Neural cell (in vitro differentiated cells): ENCODE measurements around the gene CD68. TPM values are rescaled to one million over a fixed set of nuclear protein-coding genes. Genes with fewer than 3 reads are reported as not detected.

Source experiments
- H2AFZ ChIP-seq: fragments of 200-600, 300-800 bp; sonication (generic), shearing (Covaris generic); 2 replicates; pipeline ENCODE4 v1.6.0; 2014; ENCODE audit warnings: low read depth, mild to moderate bottlenecking, antibody characterized with exemption, low read length, moderate library complexity
- H3F3A ChIP-seq: fragments of 200-600 bp; shearing (Covaris generic); 2 replicates; pipeline ENCODE4 v1.6.1; 2016; ENCODE audit warnings: mild to moderate bottlenecking, moderate library complexity, mixed read lengths, antibody characterized with exemption, low read length; ENCODE audit not compliant: insufficient read depth, poor library complexity, severe bottlenecking
- H3K27ac ChIP-seq: fragments of 200-600, 300-800 bp; sonication (generic), shearing (Covaris generic); 2 replicates; pipeline ENCODE4 v1.5.1; 2014; ENCODE audit warnings: mild to moderate bottlenecking, low read length, moderate library complexity
- H3K27me3 ChIP-seq: fragments of 300-800, 200-600 bp; sonication (generic), shearing (Covaris generic); 2 replicates; pipeline ENCODE4 v1.6.0; 2014; ENCODE audit warnings: mild to moderate bottlenecking, low read depth, low read length, moderate library complexity; ENCODE audit not compliant: insufficient read depth
- H3K36me3 ChIP-seq: fragments of 300-800, 200-600 bp; sonication (generic), shearing (Covaris generic); 2 replicates; pipeline ENCODE4 v1.5.1; 2014; ENCODE audit warnings: mild to moderate bottlenecking, antibody characterized with exemption, low read length, moderate library complexity; ENCODE audit not compliant: insufficient read depth
- H3K4me2 ChIP-seq: fragments of 300-800, 200-600 bp; sonication (generic), shearing (Covaris generic); 2 replicates; pipeline ENCODE4 v1.6.0; 2014; ENCODE audit warnings: mild to moderate bottlenecking, low read length
- H3K4me3 ChIP-seq: fragments of 300-800, 200-600 bp; sonication (generic), shearing (Covaris generic); 2 replicates; pipeline ENCODE4 v1.5.1; 2014; ENCODE audit warnings: mild to moderate bottlenecking, low read length, moderate library complexity
- H3K79me2 ChIP-seq: fragments of 200-600 bp; shearing (Covaris generic); replicated peaks from 2 replicates; pipeline ENCODE4 v1.6.0; 2014; ENCODE audit warnings: mild to moderate bottlenecking, low read length, moderate library complexity; ENCODE audit not compliant: insufficient read depth
- H3K9ac ChIP-seq: fragments of 300-800, 200-600 bp; sonication (generic), shearing (Covaris generic); 2 replicates; pipeline ENCODE4 v1.6.1; 2016; ENCODE audit warnings: mild to moderate bottlenecking, low read length, mixed read lengths
- H3K9me2 ChIP-seq: fragments of 200-600 bp; shearing (Covaris generic); 2 replicates; pipeline ENCODE4 v1.6.1; 2016; ENCODE audit warnings: mild to moderate bottlenecking, low read length, mixed read lengths; ENCODE audit not compliant: insufficient read depth
- H3K9me3 ChIP-seq: fragments of 200-600, 300-800 bp; sonication (generic), shearing (Covaris generic); 2 replicates; pipeline ENCODE4 v1.6.1; 2016; ENCODE audit warnings: mild to moderate bottlenecking, mixed run types, low read length, moderate library complexity, mixed read lengths
- H4K20me1 ChIP-seq: fragments of 200-600 bp; shearing (Covaris generic); 2 replicates; pipeline ENCODE4 v1.6.1; 2016; ENCODE audit warnings: mild to moderate bottlenecking, mixed run types; ENCODE audit not compliant: insufficient read depth
- EP300 ChIP-seq: fragments of 450-650 bp; conservative IDR thresholded peaks from 2 replicates; pipeline ENCODE4 v1.6.1; 2014; ENCODE audit warnings: antibody characterized with exemption, mild to moderate bottlenecking, moderate library complexity; ENCODE audit not compliant: poor library complexity, severe bottlenecking
- EZH2 ChIP-seq: fragments of 200-600, 300-800 bp; shearing (Covaris generic), sonication (generic); IDR thresholded peaks from 2 replicates; pipeline ENCODE4 v1.6.1; 2014; ENCODE audit warnings: antibody characterized with exemption, low read length, borderline replicate concordance, mild to moderate bottlenecking; ENCODE audit not compliant: insufficient read depth, poor library complexity, severe bottlenecking
- MXI1 ChIP-seq: fragments of 450-650 bp; conservative IDR thresholded peaks from 2 replicates; pipeline ENCODE4 v1.6.1; 2014; ENCODE audit warnings: antibody characterized with exemption, mild to moderate bottlenecking; ENCODE audit not compliant: poor library complexity, severe bottlenecking
- POLR2AphosphoS5 ChIP-seq: IDR thresholded peaks from 2 replicates; pipeline ENCODE4 v1.6.1; 2012
- RAD21 ChIP-seq: fragments of 450-650 bp; conservative IDR thresholded peaks from 2 replicates; pipeline ENCODE4 v1.6.1; 2014; ENCODE audit warnings: antibody characterized with exemption, mild to moderate bottlenecking, moderate library complexity
- SMC3 ChIP-seq: fragments of 450-650 bp; conservative IDR thresholded peaks from 2 replicates; pipeline ENCODE4 v1.6.1; 2014; ENCODE audit warnings: antibody characterized with exemption, mild to moderate bottlenecking, moderate library complexity; ENCODE audit not compliant: poor library complexity
- TAF1 ChIP-seq: IDR thresholded peaks from 2 replicates; pipeline ENCODE4 v1.6.1; 2012; ENCODE audit warnings: low read depth
- polyA plus RNA-seq: library from polyadenylated mRNA; depleted of rRNA; stranded (reverse); fragments of >200 nt; gene quantifications from 2 replicates; pipeline ENCODE4 v1.2.3, GENCODE V29; 2014
- TF ChIP-seq, protein P1 (sequence below): fragments of 450-650 bp; IDR thresholded peaks from 2 replicates; pipeline ENCODE4 v1.5.1; 2014; ENCODE audit warnings: antibody characterized with exemption, mild to moderate bottlenecking, moderate library complexity; ENCODE audit not compliant: poor library complexity, severe bottlenecking
- TF ChIP-seq, protein P2 (sequence below): IDR thresholded peaks from 2 replicates; pipeline ENCODE4 v1.6.1; 2012; ENCODE audit warnings: borderline replicate concordance

CD68 gene
- polyA plus RNA-seq, 1 donor from 2014 or later = not detected

DNA sequence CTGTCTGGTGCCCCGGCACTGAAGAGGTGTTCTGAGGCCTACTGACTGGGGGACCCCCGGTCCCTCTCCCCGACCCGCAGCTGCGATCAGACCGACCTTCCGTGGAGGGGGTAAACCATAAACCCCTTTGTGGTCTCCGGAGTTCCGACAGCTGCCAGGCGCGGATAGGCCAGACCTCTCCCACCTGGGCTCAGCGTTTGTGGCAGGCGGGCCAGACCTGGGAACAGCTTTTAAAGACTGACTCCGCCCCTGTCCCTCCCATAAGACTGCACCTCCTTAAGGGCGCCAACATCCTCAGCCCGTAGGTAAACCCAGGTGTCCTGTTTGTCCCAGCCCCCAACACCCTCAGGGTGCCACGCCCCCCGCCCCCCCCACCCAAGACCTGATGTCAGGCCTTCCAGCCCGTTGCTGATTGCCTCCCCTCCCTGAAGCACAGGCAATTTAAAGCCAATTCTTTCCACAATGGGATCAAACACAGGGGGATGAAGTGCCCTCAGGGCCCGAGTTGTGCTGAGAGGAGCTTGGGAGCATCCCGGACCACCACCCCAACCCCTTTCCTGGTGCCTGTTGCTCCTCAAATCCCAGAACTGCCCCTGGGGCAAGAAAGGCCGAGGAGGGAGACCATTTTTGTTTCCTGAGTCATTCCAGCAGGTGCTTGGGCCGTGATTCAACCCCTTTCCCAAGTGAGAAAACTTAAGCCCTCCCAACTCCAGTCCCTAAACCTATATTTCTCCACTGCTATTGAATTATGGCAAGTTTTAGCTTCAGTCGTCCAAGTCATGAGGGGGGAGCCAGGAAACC lies 10.7 kb downstream of the CD68 start, which contains the start of gene SOX15:
Gene SOX15, minus strand, starts transcription at position 204 of the 801 bp plus-strand sequence. CDS start 418 bp downstream, outside the sequence.
- Histone ChIP-seq H3K4me2 (no peak within 1 kb of the TSS), H3K27me3 (no peaks in the 10 kb centered on the region), H3K9ac (no peak within 1 kb of the TSS), H3K79me2 (no peaks in the 10 kb centered on the region), H4K20me1 (no peaks in the 10 kb centered on the region), H3K9me2 (no peaks in the 10 kb centered on the region), H2AFZ (no peak within 1 kb of the TSS), H3K4me3 (peak within 1 kb of the TSS; percentile 38), H3K36me3 (peaks cover 7% of the 10 kb centered on the region), H3F3A (no peaks in the 10 kb centered on the region), H3K27ac (no peak within 1 kb of the TSS), H3K9me3 (no peaks in the 10 kb centered on the region)
- no peak for TF ChIP-seq POLR2AphosphoS5
- no peak for TF ChIP-seq EZH2
- TF ChIP-seq, protein P1, sequence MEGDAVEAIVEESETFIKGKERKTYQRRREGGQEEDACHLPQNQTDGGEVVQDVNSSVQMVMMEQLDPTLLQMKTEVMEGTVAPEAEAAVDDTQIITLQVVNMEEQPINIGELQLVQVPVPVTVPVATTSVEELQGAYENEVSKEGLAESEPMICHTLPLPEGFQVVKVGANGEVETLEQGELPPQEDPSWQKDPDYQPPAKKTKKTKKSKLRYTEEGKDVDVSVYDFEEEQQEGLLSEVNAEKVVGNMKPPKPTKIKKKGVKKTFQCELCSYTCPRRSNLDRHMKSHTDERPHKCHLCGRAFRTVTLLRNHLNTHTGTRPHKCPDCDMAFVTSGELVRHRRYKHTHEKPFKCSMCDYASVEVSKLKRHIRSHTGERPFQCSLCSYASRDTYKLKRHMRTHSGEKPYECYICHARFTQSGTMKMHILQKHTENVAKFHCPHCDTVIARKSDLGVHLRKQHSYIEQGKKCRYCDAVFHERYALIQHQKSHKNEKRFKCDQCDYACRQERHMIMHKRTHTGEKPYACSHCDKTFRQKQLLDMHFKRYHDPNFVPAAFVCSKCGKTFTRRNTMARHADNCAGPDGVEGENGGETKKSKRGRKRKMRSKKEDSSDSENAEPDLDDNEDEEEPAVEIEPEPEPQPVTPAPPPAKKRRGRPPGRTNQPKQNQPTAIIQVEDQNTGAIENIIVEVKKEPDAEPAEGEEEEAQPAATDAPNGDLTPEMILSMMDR = no peak
- no peak for TF ChIP-seq TAF1
- no peak for TF ChIP-seq RAD21
- no peak for TF ChIP-seq SMC3
- TF ChIP-seq, protein P2, sequence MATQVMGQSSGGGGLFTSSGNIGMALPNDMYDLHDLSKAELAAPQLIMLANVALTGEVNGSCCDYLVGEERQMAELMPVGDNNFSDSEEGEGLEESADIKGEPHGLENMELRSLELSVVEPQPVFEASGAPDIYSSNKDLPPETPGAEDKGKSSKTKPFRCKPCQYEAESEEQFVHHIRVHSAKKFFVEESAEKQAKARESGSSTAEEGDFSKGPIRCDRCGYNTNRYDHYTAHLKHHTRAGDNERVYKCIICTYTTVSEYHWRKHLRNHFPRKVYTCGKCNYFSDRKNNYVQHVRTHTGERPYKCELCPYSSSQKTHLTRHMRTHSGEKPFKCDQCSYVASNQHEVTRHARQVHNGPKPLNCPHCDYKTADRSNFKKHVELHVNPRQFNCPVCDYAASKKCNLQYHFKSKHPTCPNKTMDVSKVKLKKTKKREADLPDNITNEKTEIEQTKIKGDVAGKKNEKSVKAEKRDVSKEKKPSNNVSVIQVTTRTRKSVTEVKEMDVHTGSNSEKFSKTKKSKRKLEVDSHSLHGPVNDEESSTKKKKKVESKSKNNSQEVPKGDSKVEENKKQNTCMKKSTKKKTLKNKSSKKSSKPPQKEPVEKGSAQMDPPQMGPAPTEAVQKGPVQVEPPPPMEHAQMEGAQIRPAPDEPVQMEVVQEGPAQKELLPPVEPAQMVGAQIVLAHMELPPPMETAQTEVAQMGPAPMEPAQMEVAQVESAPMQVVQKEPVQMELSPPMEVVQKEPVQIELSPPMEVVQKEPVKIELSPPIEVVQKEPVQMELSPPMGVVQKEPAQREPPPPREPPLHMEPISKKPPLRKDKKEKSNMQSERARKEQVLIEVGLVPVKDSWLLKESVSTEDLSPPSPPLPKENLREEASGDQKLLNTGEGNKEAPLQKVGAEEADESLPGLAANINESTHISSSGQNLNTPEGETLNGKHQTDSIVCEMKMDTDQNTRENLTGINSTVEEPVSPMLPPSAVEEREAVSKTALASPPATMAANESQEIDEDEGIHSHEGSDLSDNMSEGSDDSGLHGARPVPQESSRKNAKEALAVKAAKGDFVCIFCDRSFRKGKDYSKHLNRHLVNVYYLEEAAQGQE = no peak
- TF ChIP-seq EP300 = no peak
- no peak for TF ChIP-seq MXI1

DNA sequence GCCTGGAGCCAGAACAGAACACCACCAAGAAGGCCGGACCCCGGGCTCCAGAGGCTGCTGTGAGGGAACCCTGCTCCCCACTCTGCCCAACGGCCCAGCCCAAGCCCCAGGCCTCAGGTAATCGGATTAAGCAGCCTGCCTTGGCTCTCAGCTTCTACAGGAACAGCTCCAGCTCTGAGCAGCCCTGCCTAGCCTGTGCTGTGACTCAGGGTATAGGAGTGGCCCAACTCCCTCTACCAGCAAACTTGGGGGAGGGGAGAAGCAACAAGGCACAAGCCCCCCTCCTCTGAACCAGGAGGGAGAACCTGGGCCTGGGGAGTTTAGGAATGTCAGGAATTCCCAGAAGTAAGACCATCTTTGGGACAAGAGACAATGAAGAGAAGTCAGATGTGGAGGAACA lies 11.3 kb downstream of the CD68 start:
- no peak overlapping the region for H3K9ac ChIP-seq
- H3K9me2 ChIP-seq = no peaks in the 10 kb centered on the region
- no peak overlapping the region for H2AFZ ChIP-seq
- no peaks in the 10 kb centered on the region for H4K20me1 ChIP-seq
- H3K27me3 ChIP-seq = no peaks in the 10 kb centered on the region
- H3K36me3 ChIP-seq = peaks cover 7% of the 10 kb centered on the region
- H3K4me2 ChIP-seq = no peak overlapping the region
- H3F3A ChIP-seq = no peaks in the 10 kb centered on the region
- H3K79me2 ChIP-seq = no peaks in the 10 kb centered on the region
- H3K27ac ChIP-seq = no peak overlapping the region
- no peaks in the 10 kb centered on the region for H3K9me3 ChIP-seq
- TF ChIP-seq MXI1 (no peak), SMC3 (no peak), RAD21 (no peak), EZH2 (no peak), EP300 (no peak), TAF1 (no peak), POLR2AphosphoS5 (no peak)
- TF ChIP-seq, protein P2 = no peak
- TF ChIP-seq, protein P1 = no peak
- no peak overlapping the region for H3K4me3 ChIP-seq
